HepG2 (cell line): Measurements from ENCODE around the gene CHPF. TPM values are rescaled to one million over a fixed set of nuclear protein-coding genes. Genes with fewer than 3 reads are reported as not detected.

ENCODE experiments used
- ATF7-NPFF ChIP-seq: sonication (generic); formaldehyde crosslinking; IDR thresholded peaks from 2 replicates; pipeline ENCODE4 v1.8.1; 2023; ENCODE audit warnings: mild to moderate bottlenecking, low read depth, missing genetic modification reagents, moderate library complexity
- BRF2 ChIP-seq: sonication (generic); formaldehyde crosslinking; IDR thresholded peaks from 2 replicates; pipeline ENCODE4 v1.8.1; 2022; ENCODE audit warnings: mild to moderate bottlenecking, missing genetic modification reagents
- CSRNP1 ChIP-seq: sonication (generic); formaldehyde crosslinking; IDR thresholded peaks from 2 replicates; pipeline ENCODE4 v1.8.1; 2023; ENCODE audit warnings: mild to moderate bottlenecking, missing genetic modification reagents
- E2F5 ChIP-seq: sonication (generic); formaldehyde crosslinking; conservative IDR thresholded peaks from 2 replicates; pipeline ENCODE4 v1.4.0; 2020; ENCODE audit warnings: missing genetic modification reagents
- ERF ChIP-seq: IDR thresholded peaks from 2 replicates; pipeline ENCODE4 v1.6.1; 2018; ENCODE audit warnings: missing biosample characterization, missing genetic modification reagents
- GFI1 ChIP-seq: sonication (generic); formaldehyde crosslinking; IDR thresholded peaks from 2 replicates; pipeline ENCODE4 v1.5.0; 2020; ENCODE audit warnings: missing genetic modification reagents, mild to moderate bottlenecking, borderline replicate concordance
- HIC2 ChIP-seq: sonication (generic); formaldehyde crosslinking; IDR thresholded peaks from 2 replicates; pipeline ENCODE4 v1.9.0; 2022; ENCODE audit warnings: low read depth, missing genetic modification reagents
- MIER2 ChIP-seq: IDR thresholded peaks from 2 replicates; pipeline ENCODE4 v1.6.1; 2016; ENCODE audit warnings: missing biosample characterization, missing genetic modification reagents
- MXD1 ChIP-seq: sonication (generic); formaldehyde crosslinking; IDR thresholded peaks from 2 replicates; pipeline ENCODE4 v1.4.0; 2020; ENCODE audit warnings: mild to moderate bottlenecking, missing genetic modification reagents
- PHF21A ChIP-seq: sonication (generic); formaldehyde crosslinking; IDR thresholded peaks from 2 replicates; pipeline ENCODE4 v1.5.0; 2020; ENCODE audit warnings: mild to moderate bottlenecking, missing genetic modification reagents
- POGK ChIP-seq: sonication (generic); formaldehyde crosslinking; conservative IDR thresholded peaks from 2 replicates; pipeline ENCODE4 v1.8.0; 2022; ENCODE audit warnings: mild to moderate bottlenecking, moderate library complexity, missing genetic modification reagents
- TRAFD1 ChIP-seq: sonication (generic); formaldehyde crosslinking; IDR thresholded peaks from 2 replicates; pipeline ENCODE4 v1.5.1; 2020; ENCODE audit warnings: missing genetic modification reagents, mild to moderate bottlenecking, borderline replicate concordance
- ZBTB7B ChIP-seq: sonication (generic); formaldehyde crosslinking; IDR thresholded peaks from 2 replicates; pipeline ENCODE4 v1.4.0; 2020; ENCODE audit warnings: missing genetic modification reagents
- ZC3H13 ChIP-seq: sonication (generic); formaldehyde crosslinking; IDR thresholded peaks from 2 replicates; pipeline ENCODE4 v1.8.1; 2023; ENCODE audit warnings: mild to moderate bottlenecking, missing genetic modification reagents, moderate library complexity
- ZNF441 ChIP-seq: sonication (generic); formaldehyde crosslinking; IDR thresholded peaks from 2 replicates; pipeline ENCODE4 v1.7.0; 2021; ENCODE audit warnings: missing genetic modification reagents, borderline replicate concordance
- ZNF83 ChIP-seq: sonication (generic); formaldehyde crosslinking; IDR thresholded peaks from 2 replicates; pipeline ENCODE4 v1.4.0; 2020; ENCODE audit warnings: missing genetic modification reagents, mild to moderate bottlenecking, borderline replicate concordance
- ZNF841 ChIP-seq: sonication (generic); formaldehyde crosslinking; IDR thresholded peaks from 2 replicates; pipeline ENCODE4 v1.8.1; 2023; ENCODE audit warnings: missing genetic modification reagents, borderline replicate concordance
- ZSCAN29 ChIP-seq: sonication (generic); formaldehyde crosslinking; conservative IDR thresholded peaks from 2 replicates; pipeline ENCODE4 v1.4.0; 2020; ENCODE audit warnings: mild to moderate bottlenecking, missing genetic modification reagents
- polyA plus RNA-seq, 8 experiments: library from polyadenylated mRNA; depleted of rRNA in 3 of 8; stranded (reverse) in 7 of 8; unstranded in 1 of 8; fragments of >200 nt; fragmentation: Illumina TruSeq in 4 of 8; extraction: Trizol in 4 of 8; gene quantifications; 2 replicates each; pipeline versions ENCODE4 v1.2.1 to v1.2.3, GENCODE V29; 2011 to 2016; ENCODE audit warnings: low read depth in 4 of 8, missing spikeins in 1 of 8, mixed read lengths in 1 of 8; ENCODE audit not compliant: insufficient read depth in 1 of 8
- total RNA-seq, 5 experiments: library from RNA; depleted of rRNA; stranded (reverse); fragments of >200 nt; fragmentation: Illumina TruSeq; extraction: Trizol; gene quantifications; 2 replicates each; pipeline ENCODE4 v1.2.3, GENCODE V29; 2016; ENCODE audit warnings: low read depth in 1 of 5

Gene CHPF
- total and polyA plus RNA-seq, 2 of the 13 experiments (the other 11 are each of a cell fraction or from before 2014, with no cell fraction given) = 79.6 to 111 TPM

- TF ChIP-seq ZC3H13 (CRISPR knock-in tag) (peak; percentile 92), CSRNP1 (CRISPR knock-in tag) (no peak; the same call in 1 of the 2 replicates), ZNF83 (CRISPR knock-in tag) (no peak), TRAFD1 (CRISPR knock-in tag) (no peak; the same call in 1 of the 2 replicates), ZNF441 (CRISPR knock-in tag) (peak; percentile 61; the same call in 1 of the 2 replicates), ERF (CRISPR knock-in tag) (peak; percentile 93), ZNF841 (CRISPR knock-in tag) (no peak), MXD1 (CRISPR knock-in tag) (peak; percentile 65), ATF7-NPFF (CRISPR knock-in tag) (peak; percentile 90), E2F5 (CRISPR knock-in tag) (no peak), POGK (CRISPR knock-in tag) (peak; percentile 70), HIC2 (CRISPR knock-in tag) (peak; percentile 66; the same call in 1 of the 2 replicates), ZBTB7B (peak; percentile 100), GFI1 (peak; percentile 90; the same call in 1 of the 2 replicates), BRF2 (CRISPR knock-in tag) (no peak), PHF21A (CRISPR knock-in tag) (peak; percentile 99), ZSCAN29 (CRISPR knock-in tag) (peak; percentile 94), MIER2 (CRISPR knock-in tag) (peak; percentile 91)
Measured at GRCh38 chr2:219576505-219577388, 33.1 kb upstream of the CHPF start (continued).
